AG08396 (cell line): ENCODE results near the gene CAMK1D.
"Not testable (repeated sequence)": the region's sequence is repeated elsewhere in the genome, so short reads cannot be mapped to it uniquely, and the experiment has no call there.

Experiments used
- DNase-seq: peaks from one replicate; pipeline ENCODE4 v3.0.0; 2012; ENCODE audit warnings: low spot score, mixed read lengths

Gene CAMK1D

DNA sequence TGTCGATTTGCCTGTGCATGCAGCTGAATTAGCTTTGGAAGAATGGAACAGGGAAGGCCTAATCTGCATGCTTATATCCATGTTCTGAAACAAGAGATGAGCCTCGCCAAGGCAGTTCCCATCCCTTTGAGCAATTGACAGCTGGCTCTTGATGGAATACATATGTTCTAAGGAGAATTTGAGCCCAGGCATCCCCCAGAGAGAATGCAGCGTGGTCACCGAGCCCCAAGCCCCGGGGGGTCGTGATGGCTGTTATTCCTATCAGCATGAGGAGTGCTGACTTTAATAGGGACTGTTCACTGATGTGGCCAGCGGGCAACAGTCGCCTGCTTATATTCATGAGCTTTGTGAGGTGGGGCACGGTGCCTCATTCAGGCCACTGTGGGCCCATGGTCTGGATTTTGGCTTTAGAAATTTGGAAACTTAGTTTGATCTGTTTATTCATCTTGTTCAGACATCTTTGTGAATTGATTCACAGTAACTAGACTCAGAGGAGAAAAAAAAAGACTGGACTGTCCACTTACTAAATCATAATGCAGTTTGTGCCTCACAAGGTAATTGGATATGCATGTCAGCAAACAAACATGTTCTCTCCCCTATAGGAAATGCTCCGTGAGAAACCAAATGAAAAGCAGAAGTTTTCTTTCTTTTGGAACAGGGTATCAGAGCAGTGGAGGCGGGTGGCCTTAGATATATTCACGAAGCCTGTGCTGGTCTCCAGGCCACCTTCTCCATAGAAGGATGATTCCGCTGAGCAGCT is 447.2 kb downstream of the CAMK1D start:
- DNase-seq = no peak

DNA sequence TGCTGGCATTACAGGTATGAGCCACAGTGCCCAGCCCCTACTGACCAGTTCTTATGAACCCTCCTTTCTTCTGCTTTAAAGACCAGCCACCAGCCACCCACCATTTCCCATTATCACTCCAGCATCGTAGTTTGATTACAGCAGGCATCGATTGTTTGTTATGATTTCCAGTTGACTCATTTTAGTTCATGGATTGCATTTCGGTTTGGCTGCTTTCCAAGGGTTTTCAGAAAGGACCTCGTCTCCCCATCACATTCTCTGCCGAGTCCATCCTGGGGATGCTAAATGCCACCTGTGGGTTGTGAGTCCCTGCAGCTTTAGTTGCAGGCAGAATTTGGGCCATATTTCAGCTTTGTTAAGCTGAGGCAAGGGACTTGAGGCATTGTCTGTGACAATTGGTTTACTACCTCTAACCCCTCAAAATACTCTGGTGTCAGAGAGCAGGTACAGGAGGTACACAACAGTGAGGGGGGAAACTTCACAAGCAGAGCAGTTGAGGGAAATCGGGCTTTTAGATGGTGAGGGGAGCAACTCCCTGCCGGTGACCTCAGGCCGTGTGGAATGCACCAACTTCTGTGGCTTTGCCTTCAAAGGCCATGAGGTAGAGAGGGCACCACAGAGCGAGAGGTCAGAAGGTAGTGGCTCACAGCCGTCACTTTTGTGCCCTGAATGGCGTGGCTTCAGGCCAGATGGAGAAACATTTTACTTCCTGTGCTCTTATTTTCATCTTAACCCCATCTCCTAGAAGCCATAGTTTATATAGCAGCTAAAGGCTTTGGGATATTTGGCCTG is 448.3 kb downstream of the CAMK1D start:
- no peak for DNase-seq

DNA sequence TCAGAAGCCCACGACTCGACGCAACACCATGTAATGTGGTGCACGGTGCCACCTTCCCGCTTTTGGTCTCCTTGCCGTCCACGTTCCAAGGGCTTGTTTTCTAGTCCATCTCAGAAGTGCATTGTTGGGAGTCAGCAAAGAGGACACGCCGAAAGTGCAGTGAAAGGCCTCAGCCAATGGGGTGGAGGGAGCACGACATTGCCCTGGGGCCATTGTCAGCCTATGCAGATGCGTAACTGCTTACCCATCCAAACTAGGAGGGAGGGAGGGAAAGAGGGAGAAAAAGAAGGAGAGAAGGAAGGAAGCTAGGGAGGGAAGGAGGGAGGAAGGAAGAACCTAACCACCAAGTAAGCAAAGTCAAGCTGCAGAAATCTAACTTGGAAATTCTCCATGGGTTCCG is 449.8 kb downstream of the CAMK1D start:
- no peak for DNase-seq

DNA sequence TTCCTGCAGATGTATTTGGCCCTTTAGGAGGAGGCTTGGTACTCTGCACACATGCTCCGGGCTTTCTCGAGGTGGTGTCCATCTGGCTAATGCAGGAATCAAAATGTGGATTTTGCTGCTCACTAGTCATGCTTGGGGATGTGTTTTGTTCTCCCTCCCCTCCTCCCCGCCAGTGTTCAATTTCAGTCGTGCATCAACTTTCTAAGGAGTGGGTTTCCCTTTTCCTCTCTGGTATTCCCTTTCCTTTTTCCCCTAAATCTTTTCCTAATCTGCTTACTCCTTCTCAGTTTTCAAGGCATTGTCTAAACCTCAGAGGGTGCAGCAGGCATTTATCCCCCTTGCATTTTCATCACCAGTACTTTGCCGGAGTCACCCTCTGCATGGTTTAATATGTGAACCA is 450.4 kb downstream of the CAMK1D start:
- no peak for DNase-seq

DNA sequence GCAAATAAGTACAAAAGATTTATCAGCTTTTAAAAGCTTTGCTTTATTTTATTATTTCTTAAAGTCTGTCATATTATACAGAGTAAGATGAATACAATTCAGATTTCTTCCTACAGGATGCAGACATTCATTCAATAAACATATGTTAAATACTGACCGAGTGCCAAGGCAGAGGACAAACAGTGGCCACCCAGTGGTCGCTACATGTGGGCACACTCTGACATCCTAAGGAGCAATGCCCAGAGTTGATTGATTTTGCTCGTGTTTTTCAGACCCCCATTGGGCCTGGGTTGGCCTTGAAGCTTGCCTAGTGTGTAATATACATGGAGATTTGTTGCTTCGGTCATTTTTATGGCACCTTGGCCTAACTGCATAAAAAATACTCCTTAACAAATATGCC is 451.0 kb downstream of the CAMK1D start:
- DNase-seq = no peak

DNA sequence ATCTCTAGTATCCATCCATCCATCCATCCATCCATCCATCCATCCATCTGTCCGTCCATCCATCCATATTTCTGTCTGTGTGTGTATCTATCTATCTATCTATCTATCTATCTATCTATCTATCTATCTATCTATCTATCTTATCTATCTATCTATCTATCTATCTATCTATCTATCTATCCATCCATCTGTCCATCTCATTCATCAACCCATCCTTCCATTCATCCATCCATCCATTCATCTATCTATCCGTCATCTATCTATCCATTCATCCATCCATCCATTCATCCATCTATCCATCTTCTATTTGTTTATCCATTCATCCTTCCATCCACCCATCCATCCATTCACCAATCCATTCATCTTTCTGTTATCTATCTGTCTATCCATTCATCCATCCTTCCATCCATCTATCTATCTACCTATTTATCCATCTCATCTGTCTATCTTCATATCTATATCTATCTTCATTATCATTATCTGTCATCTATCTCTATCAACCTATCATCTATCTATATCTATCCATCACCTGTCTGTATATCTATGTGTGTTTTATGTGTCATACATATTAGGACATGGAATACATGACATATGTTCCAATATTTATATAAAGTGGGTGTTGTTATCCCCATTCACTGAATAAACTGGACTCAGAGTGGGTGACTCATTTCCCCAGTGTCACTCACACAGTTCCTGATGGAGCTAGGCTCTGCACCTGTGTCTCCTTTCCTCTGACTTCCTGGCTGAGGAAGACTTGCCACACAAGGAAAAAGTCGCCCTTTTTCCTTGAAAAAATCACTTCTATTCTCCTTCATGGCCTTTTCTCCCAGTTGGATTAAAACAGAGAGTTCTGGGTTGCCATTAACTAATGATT is 452.1 kb downstream of the CAMK1D start:
- DNase-seq = no peak

DNA sequence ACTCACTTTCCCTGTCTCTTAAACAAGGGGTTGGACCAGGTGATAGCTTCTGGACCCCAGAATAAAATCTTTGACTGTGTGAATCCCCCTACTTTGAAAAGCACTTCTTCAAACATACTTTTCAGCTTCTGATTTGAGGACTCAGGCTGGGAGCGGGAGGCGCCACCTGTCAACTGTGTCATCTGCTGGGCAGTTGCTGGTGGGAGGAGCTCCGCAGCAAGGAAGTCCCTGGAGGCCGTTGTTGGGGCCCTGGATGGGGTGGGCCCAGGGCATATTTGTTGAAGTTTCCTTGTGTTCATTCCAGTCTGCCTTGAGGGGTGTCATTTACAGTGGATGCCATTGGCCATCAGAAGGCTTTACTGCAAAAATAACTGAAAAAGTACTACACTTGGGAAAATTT is 454.4 kb downstream of the CAMK1D start:
- DNase-seq = no peak

DNA sequence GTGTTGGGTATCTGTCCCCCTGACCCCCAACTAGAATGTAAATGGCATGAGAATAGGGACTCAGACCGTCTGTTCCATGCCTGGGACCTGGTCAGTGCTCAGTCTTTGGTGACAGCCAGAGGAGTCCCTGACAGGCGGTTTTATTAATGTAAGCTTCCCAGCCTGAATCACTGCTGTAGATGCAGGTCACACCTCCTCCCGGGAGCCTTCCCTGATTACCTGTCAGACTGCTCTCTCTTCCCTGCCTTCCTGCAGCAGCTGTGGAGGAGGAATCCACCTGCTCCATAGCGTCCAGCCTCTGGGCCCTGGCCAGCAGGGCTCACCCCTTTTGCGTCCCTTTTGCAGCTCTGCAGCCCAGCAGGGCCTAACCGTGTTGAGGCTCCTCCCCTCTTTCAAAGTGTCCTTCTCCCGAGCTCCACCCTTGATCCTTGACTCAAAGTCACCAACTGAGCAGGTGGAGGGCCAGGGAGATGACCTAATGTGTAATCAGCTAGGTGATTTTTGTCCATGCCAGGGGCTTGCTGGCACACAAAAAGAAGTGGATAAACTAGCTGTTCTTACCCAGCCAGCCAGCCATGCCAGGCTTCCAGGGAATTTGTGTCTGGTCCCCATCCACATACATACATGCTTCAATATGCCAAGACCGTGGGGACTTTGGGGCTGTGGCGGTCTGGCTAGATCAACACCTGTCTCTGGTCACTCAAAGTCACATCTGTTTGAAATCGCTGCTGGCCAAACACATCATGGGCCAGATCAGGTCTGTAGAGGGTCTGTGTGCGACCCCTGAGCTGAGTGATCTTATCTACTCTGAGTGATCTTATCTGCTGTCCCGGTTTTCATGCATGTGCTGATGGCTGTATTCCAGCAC is 457.1 kb downstream of the CAMK1D start:
- no peak for DNase-seq

DNA sequence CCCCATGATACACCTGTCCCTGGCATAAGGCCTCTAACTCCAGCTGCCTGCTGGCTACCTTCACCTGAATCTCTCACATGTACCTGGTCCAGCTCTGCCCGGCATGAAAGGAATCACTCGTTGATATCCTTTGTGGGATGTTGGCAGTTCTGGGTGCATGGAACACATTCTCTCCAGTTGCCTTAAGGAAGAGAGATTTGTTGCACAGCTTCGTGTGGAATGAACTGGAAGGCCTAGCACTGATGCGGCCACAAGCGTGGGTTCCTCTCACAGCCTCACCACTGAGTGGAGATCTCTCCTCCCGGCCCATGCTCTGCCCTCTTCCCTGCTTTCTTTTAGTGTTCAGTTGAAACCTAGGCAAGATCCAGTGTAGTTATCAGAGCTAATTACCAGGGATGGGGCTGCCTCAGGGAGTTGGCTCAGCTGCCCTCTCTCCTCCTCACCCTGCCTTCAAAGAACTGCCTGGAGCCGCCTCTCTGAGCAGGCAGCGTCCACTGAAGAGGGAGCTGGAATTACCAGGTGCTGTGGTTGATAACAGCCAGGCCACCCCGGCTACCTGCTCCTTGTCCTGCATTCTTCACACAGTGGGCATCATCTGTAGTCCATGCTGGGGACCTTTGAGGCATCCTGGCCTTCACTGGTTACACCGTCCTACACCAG is 457.9 kb downstream of the CAMK1D start:
- no peak for DNase-seq

DNA sequence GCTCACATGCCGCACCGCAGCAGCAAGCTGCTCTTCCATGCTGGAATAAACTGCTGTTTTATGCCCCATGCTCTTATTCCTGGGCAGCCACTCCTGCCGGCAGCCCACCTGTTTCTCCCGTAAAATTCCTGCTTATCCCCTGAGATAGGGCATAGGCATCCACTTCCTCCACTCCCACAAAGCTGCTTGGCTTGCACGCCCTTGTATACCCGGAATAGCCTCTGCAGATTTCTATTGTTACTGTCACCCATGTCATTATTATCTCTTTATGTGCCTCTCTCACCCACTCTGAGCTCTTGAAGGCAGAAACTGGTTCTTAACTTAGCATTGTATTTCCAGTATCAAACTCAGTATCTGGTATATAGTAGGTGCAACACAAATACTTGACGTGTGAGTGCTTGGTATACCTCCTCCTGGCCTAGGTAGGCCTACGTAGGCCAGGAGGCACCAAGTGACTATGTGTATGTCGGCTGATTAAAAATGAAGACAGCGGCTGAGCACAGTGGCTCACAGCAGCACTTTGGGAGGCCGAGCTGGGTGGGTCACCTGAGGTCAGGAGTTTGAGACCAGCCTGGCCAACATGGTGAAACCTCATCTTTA is 458.8 kb downstream of the CAMK1D start:
- DNase-seq = no peak

DNA sequence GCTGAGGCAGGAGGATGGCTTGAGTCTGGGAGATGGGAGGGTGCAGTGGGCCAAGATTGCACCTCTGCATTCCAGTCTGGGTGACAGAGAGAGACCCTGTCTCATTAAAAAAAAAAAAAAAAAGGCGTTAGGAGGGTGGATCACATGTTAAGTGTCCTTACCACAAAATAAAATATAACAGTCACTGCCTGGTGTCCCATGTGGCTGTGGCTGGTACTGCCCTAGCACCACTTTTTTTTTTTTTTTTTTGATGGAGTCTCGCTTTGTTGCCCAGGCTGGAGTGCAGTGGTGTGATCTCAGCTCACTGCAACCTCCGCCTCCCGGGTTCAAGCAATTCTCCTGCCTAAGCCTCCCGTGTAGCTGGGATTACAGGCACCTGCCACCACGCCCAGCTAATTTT is 460.7 kb downstream of the CAMK1D start:
- not testable (repeated sequence) for DNase-seq

DNA sequence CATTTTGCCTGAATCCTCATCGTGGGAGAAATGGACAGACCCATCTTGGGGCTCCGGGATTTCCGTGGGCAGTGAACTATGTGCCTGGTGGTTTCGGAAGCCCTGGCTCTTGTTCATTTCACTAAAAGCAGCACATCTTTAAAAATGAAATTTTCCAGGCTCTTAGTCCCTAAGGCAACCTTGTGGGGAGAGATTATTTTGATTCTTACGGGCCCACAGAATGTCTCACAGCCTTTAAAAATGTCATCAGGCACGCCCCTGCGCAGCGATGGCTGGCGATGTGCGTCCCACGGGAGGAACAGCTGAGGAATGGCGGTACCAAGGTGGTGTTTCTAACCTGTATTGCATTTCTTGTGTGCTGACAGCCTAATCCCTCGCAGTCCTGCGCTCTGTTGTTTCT is 462.5 kb downstream of the CAMK1D start:
- no peak for DNase-seq

DNA sequence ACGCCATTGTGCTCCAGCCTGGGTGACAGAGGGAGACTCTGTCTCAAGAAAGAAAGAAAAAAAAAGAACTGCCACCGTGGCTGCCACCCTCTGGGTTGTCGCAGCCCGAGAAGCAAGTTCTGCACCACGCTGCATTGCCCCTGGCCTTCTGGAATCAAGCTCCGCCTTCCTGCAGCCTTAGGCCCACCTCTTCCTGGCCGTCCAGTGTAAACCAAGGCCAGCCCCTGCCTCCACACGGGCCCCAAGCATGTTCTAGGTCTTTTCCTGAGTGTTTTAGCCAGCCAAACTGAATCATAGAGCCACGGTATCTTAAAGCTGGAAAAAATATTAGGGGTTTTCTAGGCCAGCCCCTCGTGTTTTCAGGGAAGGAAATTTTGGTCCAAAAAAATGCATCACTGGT is 463.2 kb downstream of the CAMK1D start:
- no peak for DNase-seq

DNA sequence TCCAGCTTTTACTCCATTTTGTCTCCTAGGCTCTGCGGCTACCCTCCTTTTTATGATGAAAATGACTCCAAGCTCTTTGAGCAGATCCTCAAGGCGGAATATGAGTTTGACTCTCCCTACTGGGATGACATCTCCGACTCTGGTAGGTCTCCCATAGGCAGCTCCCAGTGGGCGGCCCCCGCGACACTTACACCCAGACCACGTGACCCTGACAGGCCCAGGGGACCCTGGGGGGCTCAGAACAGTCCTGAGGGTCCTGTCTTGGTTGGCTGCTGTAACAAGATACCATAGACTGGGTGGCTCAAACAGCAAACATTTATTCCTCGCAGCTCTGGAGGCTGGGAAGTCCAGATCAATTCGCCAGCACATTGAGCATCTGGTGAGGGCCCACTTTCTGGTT is 464.8 kb downstream of the CAMK1D start:
- DNase-seq = no peak

DNA sequence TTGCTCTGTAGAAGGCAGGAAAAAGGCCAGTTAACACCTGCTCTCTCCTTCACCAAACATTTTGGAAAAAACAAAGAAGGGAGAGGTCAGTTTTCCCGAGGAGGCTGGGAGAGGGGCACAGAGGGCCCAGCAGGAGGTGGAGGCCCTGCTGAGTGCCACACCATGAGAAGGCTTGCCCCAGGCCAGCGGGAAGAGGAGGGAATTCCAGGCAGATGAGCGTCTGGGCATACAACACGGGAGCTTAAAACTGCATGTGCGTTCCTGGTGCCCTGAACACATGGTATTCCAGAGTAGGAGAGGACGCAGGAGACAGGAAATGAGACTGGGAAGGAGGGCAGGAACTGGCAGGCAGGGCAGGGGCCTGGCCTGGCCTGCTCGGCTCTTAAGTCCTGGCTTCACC is 469.7 kb downstream of the CAMK1D start:
- no peak for DNase-seq

DNA sequence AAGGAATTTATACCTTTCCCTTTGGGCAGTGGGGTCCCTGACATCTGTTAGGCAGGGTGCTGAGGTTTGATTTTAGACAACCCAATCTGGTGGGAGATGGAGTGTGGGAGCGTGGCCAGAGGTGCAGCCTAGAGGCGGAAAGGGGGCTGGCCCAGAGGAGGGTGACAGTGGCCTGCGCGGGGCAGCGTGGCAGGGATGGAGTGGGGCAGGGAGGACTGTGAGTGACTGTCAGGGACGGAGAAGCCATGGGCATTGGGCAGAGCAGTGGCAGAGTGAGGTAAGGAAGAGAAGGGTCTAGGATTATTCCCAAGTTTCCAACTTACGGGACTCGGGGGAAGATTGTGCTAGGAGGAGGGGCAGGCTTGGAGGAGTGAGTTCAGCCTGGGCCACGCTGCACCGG is 470.3 kb downstream of the CAMK1D start:
- DNase-seq = no peak

DNA sequence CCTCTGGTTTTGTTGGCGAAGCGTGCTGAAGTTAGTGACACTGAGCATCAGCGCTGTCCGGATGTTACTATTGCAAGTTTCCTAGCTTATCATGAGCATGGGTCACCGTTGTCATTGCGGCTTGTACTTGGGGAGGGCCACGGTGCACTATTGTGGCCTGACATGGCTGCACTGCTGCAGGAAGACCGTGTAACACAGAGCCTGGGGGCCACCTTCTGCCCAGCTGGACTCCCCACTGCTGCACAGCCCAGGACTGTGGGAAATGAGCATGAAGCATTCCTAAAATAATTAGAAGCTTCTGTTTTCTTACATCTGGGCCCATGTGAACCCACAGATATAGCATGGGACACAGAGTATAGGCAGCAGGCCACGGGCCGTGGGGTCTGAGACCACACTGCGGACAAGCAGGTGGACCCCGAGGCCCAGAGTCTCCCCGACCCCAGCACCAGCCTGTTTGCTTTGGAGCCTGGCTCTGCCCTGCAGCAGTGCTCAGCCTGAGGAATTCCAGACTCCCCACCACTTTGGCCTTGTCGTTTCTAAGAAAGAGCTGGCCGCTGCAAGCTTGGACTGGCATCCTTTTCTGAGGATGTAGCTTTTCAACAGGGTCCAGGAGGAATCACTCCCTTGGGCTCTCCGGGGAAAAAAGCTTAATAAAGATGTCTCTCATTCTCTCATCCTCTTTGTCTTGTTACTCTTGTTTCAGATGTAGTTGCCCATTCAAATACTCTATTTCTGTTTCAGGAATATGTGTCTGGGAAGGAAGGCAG is 473.0 kb downstream of the CAMK1D start:
- no peak for DNase-seq

DNA sequence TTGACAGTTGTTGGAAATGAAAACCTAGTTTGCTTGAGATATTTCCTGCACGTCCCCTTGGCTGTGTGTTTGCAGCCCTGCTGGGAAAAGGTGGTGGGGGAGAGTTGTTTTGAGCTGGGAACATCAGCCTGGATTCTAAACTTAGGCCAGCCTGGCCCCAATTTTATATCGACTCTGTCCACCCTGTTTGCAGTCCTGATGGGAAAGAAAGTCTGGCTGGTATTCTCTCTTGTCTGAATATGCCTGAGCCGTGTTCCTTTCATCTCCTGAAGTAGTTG is 473.5 kb downstream of the CAMK1D start:
- no peak for DNase-seq

DNA sequence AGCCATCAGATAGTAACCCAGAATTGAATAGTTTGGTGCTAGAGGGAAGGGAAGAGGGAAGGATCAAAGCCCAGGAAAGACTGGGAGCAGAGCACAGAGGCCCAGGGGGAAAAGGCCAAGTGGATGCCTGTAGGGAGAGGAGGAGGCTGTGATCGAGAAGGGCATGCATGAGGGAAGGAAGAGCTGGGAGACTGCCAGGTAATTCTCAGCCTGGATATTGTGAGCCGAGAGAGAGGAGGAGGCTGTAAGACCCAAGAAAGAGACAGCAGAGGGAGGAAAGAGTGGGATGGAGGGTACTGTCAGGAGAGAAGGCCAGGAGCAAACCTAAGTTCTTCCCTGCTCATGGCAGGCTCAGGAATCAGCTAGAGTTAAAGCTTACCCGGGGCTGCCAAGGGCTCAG is 474.0 kb downstream of the CAMK1D start:
- DNase-seq = no peak

DNA sequence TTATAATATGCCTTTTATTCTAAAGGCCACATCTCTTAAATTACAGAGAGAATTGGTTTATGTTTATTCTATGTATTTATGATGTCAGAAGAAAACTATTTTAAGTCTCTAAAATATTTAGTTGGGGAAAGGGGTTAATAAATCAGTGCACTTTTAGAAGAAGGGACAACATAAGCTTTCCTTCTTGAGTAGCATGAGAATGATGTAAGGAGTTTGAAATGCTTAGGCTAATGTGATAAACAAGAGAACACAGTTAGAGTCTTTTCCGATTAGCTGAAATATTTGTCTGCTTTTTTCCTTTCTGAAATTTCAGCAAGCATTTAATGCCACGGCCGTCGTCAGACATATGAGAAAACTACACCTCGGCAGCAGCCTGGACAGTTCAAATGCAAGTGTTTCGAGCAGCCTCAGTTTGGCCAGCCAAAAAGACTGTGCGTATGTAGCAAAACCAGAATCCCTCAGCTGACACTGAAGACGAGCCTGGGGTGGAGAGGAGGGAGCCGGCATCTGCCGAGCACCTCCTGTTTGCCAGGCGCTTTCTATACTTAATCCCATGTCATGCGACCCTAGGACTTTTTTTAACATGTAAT is 476.0 kb downstream of the CAMK1D start:
- no peak for DNase-seq
